SK-N-DZ (cell line): ENCODE measurements around the gene USP2. TPM values are rescaled to one million over a fixed set of nuclear protein-coding genes. Genes with fewer than 3 reads are reported as not detected.

Source experiments
- DNase-seq: peaks from one replicate; pipeline ENCODE4 v3.0.0-alpha.2; 2015; ENCODE audit warnings: low spot score
- polyA plus RNA-seq, 2 experiments: library from polyadenylated mRNA; depleted of rRNA; stranded (reverse); fragments of >200 nt; gene quantifications; 2 replicates each; pipeline ENCODE4 v1.2.3, GENCODE V29; 2014

USP2 gene, protein sequence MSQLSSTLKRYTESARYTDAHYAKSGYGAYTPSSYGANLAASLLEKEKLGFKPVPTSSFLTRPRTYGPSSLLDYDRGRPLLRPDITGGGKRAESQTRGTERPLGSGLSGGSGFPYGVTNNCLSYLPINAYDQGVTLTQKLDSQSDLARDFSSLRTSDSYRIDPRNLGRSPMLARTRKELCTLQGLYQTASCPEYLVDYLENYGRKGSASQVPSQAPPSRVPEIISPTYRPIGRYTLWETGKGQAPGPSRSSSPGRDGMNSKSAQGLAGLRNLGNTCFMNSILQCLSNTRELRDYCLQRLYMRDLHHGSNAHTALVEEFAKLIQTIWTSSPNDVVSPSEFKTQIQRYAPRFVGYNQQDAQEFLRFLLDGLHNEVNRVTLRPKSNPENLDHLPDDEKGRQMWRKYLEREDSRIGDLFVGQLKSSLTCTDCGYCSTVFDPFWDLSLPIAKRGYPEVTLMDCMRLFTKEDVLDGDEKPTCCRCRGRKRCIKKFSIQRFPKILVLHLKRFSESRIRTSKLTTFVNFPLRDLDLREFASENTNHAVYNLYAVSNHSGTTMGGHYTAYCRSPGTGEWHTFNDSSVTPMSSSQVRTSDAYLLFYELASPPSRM
- 0.28 and 1.1 TPM in 2 replicates for polyA plus RNA-seq (2014; cell fraction: cytosol; rRNA removed)
- polyA plus RNA-seq (2014; cell fraction: nucleus; rRNA removed), result 0.70 and 1.8 TPM in 2 replicates

DNA sequence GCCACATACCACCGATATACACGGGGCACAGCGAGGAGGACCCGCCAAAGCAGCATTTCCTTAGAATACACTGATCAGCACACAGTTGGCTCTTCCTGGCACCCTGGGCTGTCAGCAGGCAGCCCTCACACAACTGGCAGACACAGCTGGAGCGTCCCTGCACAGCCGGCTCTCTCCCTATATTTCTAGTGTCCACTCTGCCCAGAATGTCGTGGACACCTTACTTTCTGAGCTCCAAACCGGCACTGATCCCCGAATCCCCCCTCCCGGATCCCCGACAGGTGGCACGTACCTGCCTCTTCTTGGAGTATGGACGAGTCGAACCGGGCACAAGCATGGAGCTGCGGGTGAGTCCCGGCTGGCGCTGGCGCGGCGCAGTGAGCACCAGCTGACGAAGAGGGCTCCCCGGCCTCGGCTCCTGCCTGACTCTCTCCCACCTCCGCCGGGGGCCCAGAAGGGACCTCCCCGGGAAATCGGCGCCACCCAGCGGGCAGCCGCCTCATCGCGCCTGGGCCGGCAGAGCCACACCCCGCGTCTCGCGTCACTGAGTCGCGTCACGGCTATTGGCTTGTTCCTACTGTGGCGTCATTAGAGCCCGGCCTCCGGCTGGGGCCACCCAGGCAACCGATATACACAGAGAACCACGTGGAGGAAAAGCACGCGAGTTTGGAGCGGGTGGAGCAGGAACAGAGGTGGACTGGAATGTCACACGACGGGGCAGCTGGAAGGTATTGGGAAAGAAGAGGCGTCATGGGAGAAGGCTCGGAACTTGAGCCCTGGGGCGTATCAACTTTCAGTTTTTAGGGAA, at the start of gene USP2:
TSS of gene USP2 (minus strand) at position 510 of the 808 bp plus-strand sequence. CDS start 8,210 bp downstream, outside the sequence.
- peak; percentile 87 for DNase-seq

DNA sequence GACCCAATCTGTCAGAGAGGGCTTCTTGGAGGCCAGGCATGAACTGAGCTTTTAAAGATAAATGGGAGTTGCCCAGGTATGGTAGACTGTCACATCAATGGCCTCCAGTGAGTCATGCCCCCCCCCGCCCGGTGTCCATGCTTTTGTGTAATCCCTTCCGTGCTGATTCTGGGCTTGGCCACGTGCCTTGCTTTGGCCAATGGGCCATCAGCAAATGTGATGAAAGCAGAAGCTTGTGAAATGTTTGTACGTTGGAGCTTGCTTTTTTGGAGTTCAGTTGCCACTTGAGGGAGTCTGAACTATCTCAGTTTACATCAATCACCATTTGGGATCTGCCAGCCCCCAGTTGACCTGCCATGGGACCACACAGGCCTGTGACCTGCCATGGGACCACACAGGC, 45.8 kb upstream of the USP2 start:
- no peak for DNase-seq

DNA sequence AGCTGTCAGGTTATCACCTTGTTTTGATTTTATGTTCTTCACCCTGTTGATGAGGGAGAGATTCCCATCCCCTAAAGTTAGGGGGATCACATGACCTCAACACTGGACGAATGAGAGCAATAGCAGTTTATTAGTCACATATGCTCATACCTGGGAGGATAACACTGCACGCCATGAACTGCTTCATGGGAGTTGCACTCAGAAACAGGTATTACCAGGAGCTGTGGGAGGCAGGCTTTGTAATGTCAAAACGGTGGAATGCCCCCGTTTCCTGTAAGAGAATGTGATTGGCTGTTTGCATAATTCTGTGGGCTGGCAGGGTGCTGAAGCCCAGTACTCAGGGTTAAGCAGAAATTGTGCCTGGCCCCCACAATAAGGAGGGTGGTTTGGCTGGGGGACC, 44.7 kb upstream of the USP2 start:
- no peak for DNase-seq

DNA sequence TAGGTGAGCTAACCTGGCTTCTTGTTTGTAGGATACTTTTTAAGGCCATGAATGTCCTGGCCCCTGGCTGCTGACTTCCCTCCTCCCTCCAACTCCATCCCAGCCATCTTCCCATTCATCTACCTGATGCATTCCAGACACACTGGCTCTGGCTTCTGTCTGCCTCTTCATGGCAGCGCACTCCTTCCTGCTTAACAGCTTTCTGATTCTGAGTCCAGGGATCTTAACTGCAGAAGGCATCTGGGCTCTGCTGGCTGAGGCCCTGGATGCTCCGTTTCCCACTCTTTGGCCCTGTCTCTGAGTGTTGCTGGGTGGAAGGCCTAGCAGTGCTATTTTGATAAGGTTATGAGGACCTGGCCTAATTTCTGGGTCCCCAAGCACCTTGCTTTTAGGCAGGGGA, 43.3 kb upstream of the USP2 start:
- peak; percentile 84 for DNase-seq

DNA sequence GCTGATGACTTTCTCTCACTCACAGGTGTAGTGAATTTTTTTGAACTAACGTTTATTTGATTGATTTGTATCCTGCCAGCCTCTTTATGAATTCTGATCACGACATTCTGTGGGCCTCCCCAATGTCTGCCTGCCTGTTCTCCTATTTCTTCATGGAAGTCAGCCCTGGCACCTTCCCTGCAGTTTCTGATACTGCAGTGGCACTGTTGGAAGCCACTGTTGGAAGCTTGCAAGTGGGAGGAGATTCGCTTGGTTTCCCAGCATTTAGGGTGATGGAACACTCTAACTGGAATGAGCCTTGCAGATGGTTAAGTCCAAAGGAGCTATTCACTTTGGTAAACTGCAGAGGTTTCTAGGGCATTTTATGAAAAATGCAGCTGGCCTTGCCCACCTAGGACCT, 42.8 kb upstream of the USP2 start:
- DNase-seq, result no peak

DNA sequence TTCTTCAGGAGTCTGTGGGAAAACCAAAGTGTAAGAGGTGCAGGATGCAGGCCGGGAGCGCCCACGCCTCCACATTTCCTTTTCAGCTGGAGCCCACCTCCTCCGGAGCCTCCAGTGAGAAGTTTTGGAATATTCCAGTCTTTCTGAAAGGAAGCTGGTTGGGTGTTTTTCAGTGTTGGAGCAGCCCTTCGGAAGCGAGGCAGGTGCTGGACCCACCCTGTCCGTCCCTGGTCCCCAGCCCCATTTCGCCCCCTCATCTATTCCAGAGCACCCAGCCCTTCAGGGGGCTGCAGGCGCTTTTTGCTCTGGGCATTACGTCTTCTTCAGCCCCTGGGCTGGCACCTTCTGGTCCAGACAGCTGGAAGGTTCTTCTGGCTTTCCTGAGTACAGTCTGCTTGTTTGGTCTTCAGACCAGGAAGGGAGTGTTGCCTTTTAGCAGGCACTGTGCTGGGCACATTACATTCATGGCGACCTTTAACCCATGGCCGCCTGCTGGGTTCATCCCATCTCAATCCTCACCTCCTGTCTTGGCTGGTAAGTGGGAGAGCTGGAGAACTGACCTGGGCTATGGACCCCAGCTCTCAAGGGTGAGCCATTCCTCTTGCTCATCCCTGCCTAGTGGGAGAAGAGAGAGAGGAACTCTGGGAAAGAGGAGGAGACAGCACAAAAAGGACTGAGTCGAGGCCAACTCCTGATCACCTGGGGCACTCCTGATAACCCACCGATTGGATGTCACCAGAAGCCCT, 42.2 kb upstream of the USP2 start:
- peak; percentile 14 for DNase-seq

DNA sequence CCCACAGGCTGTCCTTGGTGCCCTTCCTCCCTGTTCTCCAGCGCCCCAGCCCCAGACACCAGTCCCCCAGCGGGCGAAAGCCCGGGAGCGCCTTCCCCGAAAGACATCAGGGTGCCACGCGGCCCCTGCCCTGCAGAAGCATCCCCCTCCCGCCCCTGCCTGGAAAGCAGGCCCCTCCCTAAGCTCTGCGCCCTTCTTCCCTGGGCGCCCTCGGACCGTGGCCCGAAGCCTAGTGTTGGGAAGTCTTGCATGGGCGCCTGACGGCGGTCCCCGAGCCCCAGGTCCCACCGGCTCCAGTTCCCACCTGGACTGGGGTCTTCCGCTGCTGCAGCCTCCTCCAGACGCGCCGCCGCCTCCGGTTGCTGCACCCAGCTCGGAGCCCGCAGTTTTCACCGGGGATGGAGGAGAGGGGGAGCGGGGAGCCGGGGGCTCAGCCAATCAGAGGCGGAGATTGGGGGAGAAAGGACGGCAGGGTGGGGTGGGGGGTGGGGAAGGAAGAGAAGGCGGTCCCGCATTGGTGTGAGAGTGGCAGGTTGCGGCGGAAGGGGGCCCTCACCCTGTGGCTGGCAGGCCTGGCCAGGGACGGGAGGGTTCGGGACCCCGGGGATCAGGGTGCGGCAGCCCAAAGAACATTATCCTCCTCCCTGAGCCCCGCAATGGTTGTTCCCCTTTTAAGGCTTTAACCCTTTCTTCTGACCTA, 41.5 kb upstream of the USP2 start, which contains the start of gene THY1:
TSS of gene THY1 (minus strand) at position 364 of the 700 bp plus-strand sequence. CDS start 2,267 bp downstream, outside the sequence.
- DNase-seq, result peak; percentile 74

DNA sequence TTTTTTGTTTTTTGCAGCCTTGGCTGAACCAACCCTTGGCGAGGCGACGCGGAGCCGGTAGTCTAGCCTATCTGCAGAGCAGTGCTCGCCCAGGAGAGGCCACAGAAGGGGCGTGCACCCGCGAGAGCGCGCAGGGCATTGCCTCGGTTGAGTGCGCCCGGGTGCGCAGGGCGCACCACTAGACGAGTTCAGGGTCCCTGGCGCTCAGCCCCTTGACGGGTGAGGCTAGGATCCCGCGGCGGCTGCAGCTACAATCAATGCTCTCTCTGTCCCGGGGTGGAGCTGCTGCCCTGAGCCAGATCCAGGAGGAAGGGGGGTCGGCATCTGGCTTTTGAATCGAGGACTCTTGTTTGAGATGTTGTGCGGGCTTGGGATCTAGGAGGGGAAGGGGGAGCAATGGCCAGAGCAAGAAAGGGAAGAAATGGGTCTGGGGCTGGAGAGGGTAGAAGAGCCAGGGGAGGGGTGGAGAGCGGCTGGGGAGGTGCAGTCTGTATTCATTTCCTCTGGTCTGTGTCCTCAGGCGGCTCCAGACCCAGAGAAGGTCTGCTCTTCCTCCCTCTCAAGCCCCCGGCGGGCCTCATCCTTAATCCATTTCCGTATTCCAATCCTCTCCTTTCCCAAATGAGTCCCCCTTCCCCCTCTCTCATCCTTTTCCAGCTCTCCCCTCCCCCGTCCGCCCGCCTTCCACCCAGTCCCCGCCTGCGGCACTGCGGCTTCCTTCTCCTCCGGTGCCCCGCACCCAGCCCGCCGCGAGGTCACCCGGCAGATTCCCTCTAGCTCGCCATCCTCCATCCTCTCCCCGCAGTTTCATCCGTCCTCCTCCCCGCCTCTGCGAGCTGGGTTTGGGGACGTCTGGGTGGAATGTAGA, 40.7 kb upstream of the USP2 start:
- DNase-seq, result peak; percentile 35

DNA sequence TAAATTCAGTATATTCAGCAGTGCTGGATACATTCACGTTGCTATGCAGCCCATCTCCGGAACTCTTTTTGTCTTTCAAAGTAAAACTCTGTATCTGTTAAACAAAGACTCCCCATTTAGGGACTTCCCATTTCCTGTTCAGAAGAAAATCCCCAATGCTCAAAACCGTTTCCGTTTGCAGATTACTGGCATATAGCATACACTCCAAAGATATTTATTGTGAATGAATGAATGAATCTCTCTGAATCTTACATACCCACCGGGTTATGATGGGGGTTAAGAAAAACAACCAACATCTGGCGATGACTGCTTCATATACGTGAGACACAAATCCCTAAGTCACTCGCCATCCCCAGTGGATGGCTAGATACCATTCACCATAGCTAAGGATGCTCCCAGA, 39.9 kb upstream of the USP2 start:
- no peak for DNase-seq

DNA sequence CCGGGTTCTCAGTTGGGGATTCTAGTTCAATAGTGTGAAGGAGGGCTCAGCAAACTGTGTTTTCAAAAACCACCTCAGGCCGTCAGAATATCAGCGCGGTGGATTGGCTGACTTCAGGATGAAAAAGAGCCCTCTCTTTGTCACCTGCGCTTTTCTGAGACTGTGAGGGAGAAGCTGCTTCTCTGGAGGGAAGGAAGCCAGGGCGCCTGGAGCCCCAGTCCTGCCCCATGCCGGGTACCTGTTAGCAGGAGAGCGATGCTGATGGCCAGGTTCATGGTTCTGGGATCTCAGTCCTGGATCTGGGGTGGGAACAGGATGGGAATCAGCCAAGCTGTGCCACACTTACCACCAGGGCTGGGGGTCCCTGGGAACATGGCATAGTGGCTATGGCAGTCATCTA, 39.1 kb upstream of the USP2 start:
- no peak for DNase-seq

DNA sequence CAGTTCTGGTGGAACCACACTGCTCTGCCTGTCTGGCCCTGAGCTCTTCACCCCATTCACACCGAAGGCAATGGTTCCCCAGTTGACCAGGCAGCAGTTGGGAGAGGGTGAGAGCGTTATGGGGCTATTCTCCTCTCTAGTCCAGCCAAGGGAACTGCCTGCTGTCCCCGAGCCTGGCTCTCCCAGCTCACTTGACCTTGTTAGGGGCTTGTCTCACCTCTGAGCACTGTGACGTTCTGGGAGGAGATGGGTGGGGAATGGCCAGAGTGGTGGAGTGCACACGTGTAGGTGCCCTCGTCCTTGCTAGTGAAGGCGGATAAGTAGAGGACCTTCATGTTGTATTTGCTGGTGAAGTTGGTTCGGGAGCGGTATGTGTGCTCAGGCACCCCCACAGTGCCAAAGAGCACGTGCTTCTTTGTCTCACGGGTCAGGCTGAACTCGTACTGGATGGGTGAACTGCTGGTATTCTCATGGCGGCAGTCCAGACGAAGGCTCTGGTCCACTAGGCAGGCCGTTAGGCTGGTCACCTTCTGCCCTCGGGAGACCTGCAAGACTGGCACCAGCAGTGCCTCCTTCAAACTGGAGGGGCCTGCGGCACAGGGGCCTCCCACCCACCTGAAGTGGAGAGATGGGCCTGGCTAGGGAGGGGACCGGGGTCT, 38.5 kb upstream of the USP2 start:
- no peak for DNase-seq

DNA sequence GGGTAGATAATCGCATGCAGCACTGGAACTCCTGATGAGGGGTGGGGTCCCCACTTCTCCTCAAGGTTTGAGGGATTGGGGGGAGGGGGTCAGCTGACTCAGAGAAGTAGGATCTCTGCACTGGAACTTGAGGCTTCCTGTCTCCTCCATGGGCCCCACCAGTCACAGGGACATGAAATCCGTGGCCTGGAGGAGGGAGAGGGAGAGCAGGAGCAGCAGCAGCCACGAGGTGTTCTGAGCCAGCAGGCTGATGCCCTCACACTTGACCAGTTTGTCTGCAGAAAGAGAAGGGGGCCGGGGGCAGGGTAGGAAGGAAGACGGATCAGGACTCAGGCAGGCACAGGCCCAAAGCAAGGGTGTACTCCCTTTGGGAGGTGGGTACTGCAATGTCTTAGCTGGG, 37.8 kb upstream of the USP2 start:
- no peak for DNase-seq

DNA sequence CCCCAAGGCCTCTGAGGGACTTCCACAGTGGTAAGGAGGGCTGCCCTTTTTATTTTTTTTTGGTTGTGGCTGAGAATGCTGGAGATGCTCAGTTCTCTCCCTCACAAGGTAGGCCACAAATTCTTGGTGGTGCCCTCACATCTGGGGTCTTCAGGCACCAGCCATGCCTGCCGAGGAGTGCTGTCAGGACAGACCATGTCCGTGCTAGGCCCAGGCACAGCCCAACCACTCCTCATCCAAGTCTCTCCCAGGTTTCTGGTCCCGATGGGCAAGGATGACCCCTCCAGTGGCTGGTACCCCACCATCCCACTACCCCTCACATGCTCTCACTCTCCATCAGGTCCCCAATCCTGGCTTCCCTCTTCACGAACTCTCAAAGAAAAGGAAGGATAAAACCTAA, 37.3 kb upstream of the USP2 start:
- DNase-seq, result no peak

DNA sequence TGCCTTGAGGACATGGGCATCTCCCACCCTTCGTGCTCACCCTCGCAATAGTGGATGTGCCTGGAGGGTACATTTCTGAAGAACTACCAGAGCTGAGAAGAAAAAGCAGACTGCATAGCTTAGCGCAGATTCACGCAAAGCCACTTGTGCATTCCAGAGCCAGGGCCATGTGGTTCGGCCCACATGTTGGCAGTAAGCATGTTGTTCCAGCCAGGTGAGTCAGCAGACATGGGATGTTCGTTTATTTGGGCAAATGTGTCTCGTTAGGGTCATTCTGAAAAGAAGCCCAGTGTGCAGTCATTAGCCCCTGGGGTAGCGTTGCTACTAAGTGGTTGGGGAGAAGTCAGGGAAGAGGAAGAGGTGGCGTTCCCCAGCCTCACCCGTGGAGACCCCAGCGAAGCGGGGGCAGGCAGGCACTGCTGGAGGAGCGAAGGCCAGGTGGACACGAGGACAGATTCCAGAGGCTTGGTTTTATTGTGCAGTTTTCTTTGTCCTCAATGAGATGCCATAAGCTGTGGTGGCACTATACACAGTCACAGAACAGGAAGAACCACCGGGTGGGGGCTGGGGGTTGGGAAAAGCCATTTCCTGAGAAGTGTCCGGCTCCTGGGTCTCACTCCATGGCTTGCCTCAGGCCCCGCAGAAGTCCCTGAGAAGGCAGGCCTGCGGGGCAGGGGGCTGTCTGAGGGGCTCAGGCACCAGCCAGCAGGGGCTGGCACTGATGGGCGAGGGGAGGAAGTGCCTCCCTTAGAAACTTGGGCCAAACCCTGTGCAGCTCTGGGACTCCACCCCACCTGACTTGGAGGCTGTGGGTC, 36.4 kb upstream of the USP2 start:
- DNase-seq, result no peak

DNA sequence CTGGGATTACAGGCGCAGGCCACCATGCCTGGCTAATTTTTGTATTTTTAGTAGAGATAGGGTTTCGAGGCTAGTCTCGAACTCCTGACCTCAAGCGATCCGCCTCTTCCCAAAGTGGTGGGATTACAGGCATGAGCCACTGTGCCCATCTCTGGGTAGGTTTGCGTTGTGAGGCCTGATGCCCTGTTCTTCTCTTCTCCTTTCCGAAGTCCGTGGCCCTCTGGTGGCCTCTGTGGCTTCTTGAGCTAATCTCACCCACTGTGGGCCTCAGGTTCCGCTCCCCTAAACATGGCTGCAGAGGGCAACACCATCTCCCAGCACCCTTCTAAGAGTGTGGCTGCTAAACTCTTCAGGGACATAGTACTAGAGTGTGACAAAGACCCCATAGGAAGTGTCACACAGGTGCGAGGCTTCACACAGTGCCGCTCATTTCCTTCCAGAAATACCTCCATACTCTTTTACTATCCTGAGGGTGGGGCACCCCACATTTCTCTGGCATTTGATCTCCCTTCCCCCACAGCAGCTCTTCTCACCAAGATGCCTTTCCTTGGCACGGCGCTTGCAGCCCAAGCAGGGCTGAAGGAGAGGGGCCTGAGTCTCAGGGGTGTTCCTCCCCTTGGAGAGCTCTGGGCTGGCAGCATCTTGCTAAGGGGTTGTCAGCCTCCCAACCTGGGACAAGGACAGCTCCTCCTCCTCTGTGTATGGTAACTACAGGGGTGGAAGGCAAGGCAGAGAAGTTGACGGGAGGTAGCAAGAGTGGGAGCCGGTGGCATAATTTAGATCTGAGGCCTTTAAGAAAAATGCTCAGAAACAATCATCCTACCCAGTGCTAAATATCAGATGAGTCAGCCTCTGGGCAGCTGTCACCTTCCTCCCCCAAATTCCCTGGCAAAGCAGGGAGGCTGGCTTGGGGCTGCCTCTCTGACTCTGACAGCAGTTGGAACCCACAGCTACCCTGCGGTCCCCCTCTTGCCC, 35.4 kb upstream of the USP2 start:
- no peak for DNase-seq

DNA sequence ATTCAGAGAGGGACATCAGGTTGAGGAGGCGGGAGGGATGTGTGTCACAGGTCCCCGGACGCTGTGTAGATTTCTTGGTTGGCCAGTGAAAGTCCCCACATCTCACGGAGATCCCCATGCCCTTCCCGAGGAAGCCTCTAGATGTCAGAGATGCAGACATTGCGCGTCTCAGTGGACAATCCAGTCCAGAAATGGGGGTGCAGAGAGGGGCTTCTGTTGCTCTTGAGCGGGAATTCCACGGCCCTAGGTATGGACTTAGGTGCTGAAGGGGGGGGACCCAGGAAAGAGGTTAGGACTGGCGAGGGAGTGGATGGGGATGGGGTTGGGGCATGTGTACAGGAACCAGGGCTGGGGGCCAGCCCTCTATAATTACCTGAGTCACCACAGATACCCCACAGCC, 34.5 kb upstream of the USP2 start:
- no peak for DNase-seq

DNA sequence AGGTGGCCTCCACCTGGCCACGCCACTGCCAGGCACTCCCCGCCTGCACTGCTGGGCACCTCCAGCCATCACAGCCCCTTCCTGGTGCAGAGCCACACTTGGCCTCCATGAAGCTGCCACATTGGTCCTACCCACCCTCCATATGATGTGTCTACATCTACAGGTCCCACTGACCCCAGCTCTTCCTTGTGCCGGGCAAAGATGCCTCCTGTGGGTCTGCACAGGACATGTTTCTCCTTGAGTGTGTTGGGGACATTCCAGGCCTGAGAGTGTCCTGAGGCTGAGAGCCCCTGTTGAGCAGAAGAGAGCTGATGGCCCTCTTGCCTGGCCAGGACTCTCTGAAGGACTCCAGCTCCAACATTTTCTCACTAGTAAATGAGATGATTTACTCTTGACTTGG, 34.0 kb upstream of the USP2 start:
- DNase-seq, result no peak
